Ectodermal cell (in vitro differentiated cells): ENCODE results near the gene ARID4B. TPM values are rescaled to one million over a fixed set of nuclear protein-coding genes. Genes with fewer than 3 reads are reported as not detected.
A peak's percentile ranks its signal among the peaks of the same experiment; 100 is the strongest.
"Not testable (repeated sequence)": the region's sequence is repeated elsewhere in the genome, so short reads cannot be mapped to it uniquely, and the experiment has no call there.

Source experiments
- H3K27ac ChIP-seq: 2 replicates; pipeline ENCODE4 v1.7.0; 2013; ENCODE audit warnings: mild to moderate bottlenecking, low read depth, low read length; ENCODE audit not compliant: insufficient read depth, poor library complexity, severe bottlenecking
- H3K27me3 ChIP-seq: 2 replicates; pipeline ENCODE4 v1.7.0; 2013; ENCODE audit warnings: mild to moderate bottlenecking, low read length; ENCODE audit not compliant: insufficient read depth, control insufficient read depth, poor library complexity, severe bottlenecking
- H3K36me3 ChIP-seq: one replicate; pipeline ENCODE4 v1.7.0; 2013; ENCODE audit warnings: low read length; ENCODE audit not compliant: control insufficient read depth, insufficient read depth
- H3K4me1 ChIP-seq: one replicate; pipeline ENCODE4 v1.7.0; 2013; ENCODE audit warnings: low read length; ENCODE audit not compliant: control insufficient read depth, insufficient read depth
- H3K4me3 ChIP-seq: 2 replicates; pipeline ENCODE4 v1.7.0; 2013; ENCODE audit warnings: low read depth, low read length, control low read depth; ENCODE audit not compliant: insufficient read depth
- H3K9me3 ChIP-seq: 2 replicates; pipeline ENCODE4 v1.7.0; 2013; ENCODE audit warnings: mild to moderate bottlenecking, low read length, moderate library complexity; ENCODE audit not compliant: control insufficient read depth
- WGBS, 2 experiments: methylation state at CpG; one replicate each; pipeline ENCODE4 v1.1.7; 2013; ENCODE audit warnings: missing lambda C conversion rate in 2 of 2; 5-methylcytosine and 5-hydroxymethylcytosine counted together
- polyA plus RNA-seq, 4 experiments: library from polyadenylated mRNA; stranded (reverse); fragments of 50-300 nt; gene quantifications; one replicate each; pipeline ENCODE4 v1.2.3, GENCODE V29; 2013

ARID4B gene, protein sequence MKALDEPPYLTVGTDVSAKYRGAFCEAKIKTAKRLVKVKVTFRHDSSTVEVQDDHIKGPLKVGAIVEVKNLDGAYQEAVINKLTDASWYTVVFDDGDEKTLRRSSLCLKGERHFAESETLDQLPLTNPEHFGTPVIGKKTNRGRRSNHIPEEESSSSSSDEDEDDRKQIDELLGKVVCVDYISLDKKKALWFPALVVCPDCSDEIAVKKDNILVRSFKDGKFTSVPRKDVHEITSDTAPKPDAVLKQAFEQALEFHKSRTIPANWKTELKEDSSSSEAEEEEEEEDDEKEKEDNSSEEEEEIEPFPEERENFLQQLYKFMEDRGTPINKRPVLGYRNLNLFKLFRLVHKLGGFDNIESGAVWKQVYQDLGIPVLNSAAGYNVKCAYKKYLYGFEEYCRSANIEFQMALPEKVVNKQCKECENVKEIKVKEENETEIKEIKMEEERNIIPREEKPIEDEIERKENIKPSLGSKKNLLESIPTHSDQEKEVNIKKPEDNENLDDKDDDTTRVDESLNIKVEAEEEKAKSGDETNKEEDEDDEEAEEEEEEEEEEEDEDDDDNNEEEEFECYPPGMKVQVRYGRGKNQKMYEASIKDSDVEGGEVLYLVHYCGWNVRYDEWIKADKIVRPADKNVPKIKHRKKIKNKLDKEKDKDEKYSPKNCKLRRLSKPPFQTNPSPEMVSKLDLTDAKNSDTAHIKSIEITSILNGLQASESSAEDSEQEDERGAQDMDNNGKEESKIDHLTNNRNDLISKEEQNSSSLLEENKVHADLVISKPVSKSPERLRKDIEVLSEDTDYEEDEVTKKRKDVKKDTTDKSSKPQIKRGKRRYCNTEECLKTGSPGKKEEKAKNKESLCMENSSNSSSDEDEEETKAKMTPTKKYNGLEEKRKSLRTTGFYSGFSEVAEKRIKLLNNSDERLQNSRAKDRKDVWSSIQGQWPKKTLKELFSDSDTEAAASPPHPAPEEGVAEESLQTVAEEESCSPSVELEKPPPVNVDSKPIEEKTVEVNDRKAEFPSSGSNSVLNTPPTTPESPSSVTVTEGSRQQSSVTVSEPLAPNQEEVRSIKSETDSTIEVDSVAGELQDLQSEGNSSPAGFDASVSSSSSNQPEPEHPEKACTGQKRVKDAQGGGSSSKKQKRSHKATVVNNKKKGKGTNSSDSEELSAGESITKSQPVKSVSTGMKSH (N-terminal part only)
- 46.3 TPM for polyA plus RNA-seq (2013, experiment 1 of 4)
- 48.0 TPM for polyA plus RNA-seq (2013, experiment 2 of 4)
- polyA plus RNA-seq (2013, experiment 3 of 4), result 41.4 TPM
- 49.9 TPM for polyA plus RNA-seq (2013, experiment 4 of 4)

DNA sequence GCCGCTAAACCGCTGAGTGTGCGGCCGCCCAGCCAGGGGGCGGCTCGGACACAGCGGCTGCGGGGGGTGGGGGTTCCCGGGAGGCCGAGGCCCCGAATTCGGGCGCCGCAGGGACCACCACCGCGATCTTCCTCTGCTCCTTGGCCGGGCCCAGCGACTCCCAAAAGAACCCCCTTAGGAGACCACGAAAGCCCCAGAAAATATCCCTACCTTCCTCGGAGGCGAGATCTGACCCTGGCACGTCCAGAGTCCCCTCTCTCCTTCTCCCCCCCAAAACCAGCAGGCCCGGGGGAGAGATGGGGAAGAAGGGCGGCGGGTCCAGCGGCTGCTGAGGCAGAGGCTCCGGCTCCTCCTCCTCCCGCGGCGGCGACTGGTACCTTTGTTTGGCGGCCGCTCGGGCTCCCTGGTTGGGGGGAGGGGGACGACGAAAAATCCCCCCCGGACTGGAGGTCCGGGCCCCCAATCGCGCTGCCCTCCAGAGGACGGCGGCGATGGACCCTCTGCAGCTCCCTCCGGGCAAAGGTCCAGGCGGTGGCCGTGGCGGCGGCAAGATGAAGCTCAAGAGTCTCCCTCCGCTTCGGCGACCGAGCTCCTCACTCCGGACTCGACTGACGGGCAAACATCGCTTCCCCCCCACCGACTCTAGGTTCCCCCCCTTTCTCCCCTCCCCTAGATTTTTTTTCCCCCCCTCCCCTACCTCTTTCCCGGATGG is at the start of gene ARID4B:
TSS of gene ARID4B (minus strand) at position 621 of the 712 bp plus-strand sequence. CDS start 1,260 bp downstream, outside the sequence.
- H3K9me3 ChIP-seq, result no peaks in the 10 kb centered on the region
- peaks cover 22% of the 10 kb centered on the region for H3K4me1 ChIP-seq
- WGBS, 2 experiments, result 0% methylated on average over 57 to 58 of the region's 58 CpGs
- peak within 1 kb of the TSS; percentile 94 for H3K27ac ChIP-seq
- H3K27me3 ChIP-seq, result no peaks in the 10 kb centered on the region
- peak within 1 kb of the TSS; percentile 98 for H3K4me3 ChIP-seq
- no peaks in the 10 kb centered on the region for H3K36me3 ChIP-seq

DNA sequence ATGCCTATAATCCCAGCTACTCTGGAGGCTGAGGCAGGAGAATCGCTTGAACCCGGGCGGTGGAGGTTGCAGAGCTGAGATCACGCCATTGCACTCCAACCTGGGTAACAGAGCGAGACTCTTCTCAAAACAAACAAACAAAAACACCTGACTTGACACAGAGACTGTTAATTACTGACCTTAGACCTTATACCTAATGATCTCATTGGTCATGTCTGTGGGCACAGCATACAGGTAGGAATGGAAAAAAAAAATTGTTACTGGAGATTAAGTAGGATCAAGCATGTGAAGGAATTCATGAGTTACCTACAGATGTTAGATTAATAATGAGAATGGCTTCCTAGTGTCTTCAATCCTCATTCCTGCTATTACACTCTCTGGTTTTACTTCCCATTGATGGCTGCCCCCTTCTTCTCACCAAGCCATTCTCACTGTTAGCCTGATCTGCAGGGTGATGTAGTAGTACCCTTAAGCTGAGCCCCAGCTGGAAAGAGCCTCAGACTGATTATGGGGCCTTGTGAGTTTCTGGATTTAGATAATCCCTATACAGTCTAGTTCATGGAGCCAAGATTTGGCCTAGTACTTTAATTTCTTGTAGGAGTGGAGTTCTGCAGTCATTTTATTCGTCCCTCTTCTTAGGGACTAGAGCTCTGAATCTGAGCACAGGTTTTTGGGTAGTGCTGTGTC is 48.1 kb upstream of the ARID4B start:
- Histone ChIP-seq H3K4me1 (no peaks in the 10 kb centered on the region), H3K27ac (no peak overlapping the region), H3K4me3 (no peak overlapping the region), H3K27me3 (no peaks in the 10 kb centered on the region), H3K36me3 (peaks cover 6% of the 10 kb centered on the region), H3K9me3 (no peaks in the 10 kb centered on the region)
- 97 to 98% methylated on average over 6 of the region's 6 CpGs for WGBS, 2 experiments

DNA sequence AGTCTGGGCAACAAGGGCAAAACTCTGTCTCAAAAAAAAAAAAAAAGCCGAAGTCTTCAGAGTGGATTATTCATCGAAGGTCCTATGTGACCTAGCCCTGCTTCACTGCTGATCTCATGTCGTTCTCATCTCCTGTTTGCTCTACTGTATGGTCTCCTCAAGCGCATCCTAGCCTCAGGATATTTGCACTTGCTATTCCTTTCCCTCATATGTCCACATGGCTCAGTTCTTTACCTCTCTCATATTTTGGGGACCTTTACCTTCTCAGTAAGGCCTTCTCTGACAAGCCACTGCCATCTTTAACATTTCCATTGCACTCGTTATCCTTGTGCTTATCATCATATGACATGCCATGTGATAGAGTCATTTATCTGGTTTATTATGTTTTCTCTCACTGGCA is 41.8 kb upstream of the ARID4B start:
- Histone ChIP-seq H3K36me3 (no peaks in the 10 kb centered on the region), H3K4me3 (no peak overlapping the region), H3K4me1 (peaks cover 3% of the 10 kb centered on the region), H3K27me3 (no peaks in the 10 kb centered on the region), H3K27ac (no peak overlapping the region), H3K9me3 (no peaks in the 10 kb centered on the region)
- 89 to 93% methylated on average over 4 to 5 of the region's 5 CpGs for WGBS, 2 experiments

DNA sequence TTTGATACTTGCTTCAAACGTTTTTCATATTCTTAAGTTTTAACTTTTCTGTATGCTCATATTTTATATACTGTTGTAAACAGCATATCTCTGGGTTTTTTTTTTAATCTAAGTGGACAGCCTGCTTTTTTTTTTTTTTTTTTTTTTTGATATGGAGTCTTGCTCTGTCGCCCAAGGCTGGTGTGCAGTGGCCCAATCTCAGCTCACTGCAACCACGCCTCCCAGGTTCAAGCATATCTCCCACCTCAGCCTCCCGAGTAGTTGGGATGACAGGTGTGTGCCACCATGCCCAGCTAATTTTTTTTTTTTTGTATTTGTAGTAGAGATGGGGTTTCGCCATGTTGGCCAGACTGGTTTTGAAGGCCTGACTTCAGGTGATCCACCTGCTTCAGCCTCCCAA is 40.4 kb upstream of the ARID4B start:
- no peaks in the 10 kb centered on the region for H3K27me3 ChIP-seq
- WGBS, 2 experiments, result 93% methylated on average over 4 of the region's 5 CpGs

DNA sequence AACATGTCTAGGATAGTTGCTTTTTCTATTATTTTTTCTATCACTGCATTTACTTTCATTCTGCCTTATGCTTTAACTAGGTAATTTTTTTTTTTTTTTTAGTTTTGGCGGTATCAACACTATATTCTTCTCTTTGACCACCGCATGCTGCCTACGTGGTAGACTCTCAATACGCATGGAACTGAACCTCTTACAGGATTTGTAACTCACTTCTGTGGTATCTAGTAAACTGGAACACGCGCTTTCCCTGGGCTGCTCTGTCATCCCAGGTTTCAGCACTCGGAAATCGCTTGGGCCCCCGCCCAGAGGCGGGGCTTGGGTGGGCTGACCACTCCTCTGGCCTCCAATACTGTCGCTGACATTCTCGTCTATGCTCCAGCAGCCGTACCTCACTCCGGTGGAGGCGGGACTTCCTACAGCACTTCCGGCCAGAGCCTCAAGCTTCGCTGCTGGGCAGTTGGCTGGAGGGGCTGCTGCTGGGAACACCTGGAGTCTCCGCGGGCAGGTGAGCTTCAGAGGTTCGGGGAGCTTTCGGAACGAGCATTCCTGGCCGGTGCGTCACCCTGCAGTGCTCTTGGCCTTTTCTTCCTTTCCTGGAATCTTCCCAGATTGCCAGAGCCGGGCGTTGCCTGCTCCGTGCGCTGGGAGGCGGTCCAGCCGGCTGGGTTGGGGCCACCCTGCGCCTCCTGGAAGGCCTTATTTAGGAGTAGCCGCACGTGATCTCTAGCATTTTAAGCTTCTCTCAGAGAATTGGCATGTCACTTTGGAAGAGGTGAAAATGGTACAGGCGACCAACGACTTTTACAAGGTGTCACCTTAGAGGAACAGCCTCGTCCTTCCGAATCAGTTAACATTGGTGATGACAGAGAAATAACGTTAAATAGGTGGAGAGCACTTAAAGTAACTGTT is 39.3 kb upstream of the ARID4B start, which contains the start of gene TBCE:
TSS of gene TBCE (plus strand) at position 428 of the 909 bp plus-strand sequence. CDS start 12,623 bp downstream, outside the sequence.
- H3K4me3 ChIP-seq, result peak within 1 kb of the TSS; percentile 85
- H3K4me1 ChIP-seq, result peaks cover 3% of the 10 kb centered on the region
- WGBS, 2 experiments, result 1% methylated on average over 38 of the region's 38 CpGs
- no peaks in the 10 kb centered on the region for H3K27me3 ChIP-seq
- peak within 1 kb of the TSS; percentile 36 for H3K27ac ChIP-seq
- no peaks in the 10 kb centered on the region for H3K36me3 ChIP-seq
- no peaks in the 10 kb centered on the region for H3K9me3 ChIP-seq

More for the DNA sequence above, 40.4 kb upstream of the ARID4B start:
- Histone ChIP-seq H3K4me1 (peaks cover 3% of the 10 kb centered on the region), H3K36me3 (no peaks in the 10 kb centered on the region), H3K9me3 (no peaks in the 10 kb centered on the region), H3K4me3 (peak overlapping the region; percentile 85), H3K27ac (no peak overlapping the region)

DNA sequence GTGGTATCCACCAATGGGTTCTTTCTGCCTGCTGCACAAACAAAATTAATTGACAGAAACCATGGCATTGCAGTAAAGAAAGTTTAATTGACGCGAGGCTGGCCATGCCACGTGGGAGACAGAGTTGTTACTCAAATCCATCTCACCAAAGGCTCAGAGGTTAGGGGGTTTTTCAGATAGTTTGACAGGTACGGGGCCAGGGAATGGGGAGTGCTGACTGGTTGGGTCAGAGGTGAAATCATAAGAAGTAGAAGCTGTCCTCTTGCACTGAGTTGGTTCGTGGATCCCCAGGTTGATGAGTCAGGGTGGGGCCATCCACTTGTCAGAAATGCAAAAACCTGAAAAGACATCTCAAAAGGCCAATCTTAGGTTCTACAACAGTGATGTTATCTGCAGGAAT is 38.3 kb upstream of the ARID4B start:
- Histone ChIP-seq H3K9me3 (no peaks in the 10 kb centered on the region), H3K27me3 (no peaks in the 10 kb centered on the region), H3K27ac (no peak overlapping the region), H3K4me1 (peaks cover 3% of the 10 kb centered on the region), H3K36me3 (no peaks in the 10 kb centered on the region), H3K4me3 (no peak overlapping the region)
- 91 to 92% methylated on average over 5 of the region's 5 CpGs for WGBS, 2 experiments

DNA sequence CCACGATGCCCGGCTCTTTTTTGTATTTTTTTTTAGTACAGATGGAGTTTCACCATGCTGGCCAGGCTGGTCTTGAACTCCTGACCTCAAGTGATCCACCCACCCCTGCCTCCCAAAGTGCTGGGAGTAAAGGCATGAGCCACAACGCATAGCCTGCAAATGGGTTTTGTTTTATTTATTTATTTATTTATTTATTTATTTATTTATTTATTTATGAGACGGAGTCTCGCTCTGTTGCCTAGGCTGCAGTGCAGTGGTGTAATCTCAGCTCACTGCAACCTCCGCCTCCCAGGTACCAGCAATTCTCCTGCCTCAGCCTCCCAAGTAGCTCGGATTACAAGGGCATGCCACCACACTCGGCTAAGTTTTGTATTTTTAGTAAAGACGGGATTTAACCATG is 36.2 kb upstream of the ARID4B start:
- WGBS, 2 experiments, result 95 to 97% methylated on average over 8 of the region's 9 CpGs
- not testable (repeated sequence) for H3K9me3 ChIP-seq, H3K36me3 ChIP-seq, H3K4me1 ChIP-seq, H3K4me3 ChIP-seq, H3K27ac ChIP-seq, H3K27me3 ChIP-seq

DNA sequence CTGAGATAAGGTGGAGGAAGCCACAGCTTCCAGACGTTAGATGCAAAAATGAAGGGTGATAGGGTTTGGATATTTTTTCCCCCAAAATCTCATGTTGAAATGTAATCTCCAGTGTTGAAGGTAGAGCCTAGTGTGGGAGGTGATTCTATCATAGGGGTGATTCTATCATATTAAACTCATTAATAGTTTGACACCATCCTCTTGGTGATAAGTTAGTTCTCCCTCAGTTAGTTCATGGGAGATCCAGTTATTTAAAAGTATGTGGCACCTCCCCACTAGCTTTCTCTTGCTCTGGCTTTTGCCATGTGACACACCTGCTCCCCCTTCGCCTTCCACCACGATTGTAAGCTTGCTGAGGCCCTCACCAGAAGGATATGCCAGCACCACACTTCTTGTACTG is 30.9 kb upstream of the ARID4B start:
- WGBS, 2 experiments, result 87 to 90% methylated on average over 3 of the region's 3 CpGs
- Histone ChIP-seq H3K27me3 (no peaks in the 10 kb centered on the region), H3K27ac (no peak overlapping the region), H3K4me3 (no peak overlapping the region), H3K36me3 (no peaks in the 10 kb centered on the region), H3K9me3 (no peaks in the 10 kb centered on the region), H3K4me1 (peaks cover 2% of the 10 kb centered on the region)
